ENCODE results near the gene TMSB4X.

DNA sequence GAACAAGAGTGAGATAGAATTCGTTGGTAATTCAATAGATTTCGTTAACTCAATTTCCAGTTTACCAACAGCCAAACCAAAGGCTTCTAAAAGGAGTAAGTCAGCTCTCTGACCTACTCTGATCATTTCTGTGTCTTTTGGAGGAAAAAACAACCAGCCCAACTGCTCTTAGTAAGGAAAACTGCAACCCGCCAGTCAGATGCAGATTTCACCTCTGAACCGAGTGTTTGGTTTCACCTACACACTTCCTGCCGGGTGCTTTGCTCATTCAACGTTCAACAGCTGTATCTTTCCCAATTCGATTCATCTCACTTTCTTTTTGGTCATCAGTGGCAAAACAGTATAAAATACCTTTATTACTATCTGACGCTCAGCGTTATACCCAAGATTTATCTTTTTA is 24.5 kb downstream of the TMSB4X start:
- no peak for TF ChIP-seq EZH2 (IDR thresholded peaks at IDR 0.05)
- TF ChIP-seq POLR2AphosphoS5 (IDR thresholded peaks at IDR 0.05; ENCODE audit: borderline replicate concordance, low read depth, low read length): no peak
